Fibroblast of lung (primary cell): Measurements from ENCODE around the gene ASTN2.

ENCODE experiments used
- EZH2 ChIP-seq: IDR thresholded peaks from 2 replicates; pipeline ENCODE4 v1.5.1; 2012; ENCODE audit warnings: low read length, control low read depth, mild to moderate bottlenecking; ENCODE audit errors: missing control alignments
- TF ChIP-seq, protein P1 (sequence below), 2 donors: IDR thresholded peaks in 1 of 2; conservative IDR thresholded peaks in 1 of 2; 1 replicate in 1 of 2; 2 replicates in 1 of 2; pipeline ENCODE4 v1.5.1; 2011 to 2012; ENCODE audit warnings: low read length in 2 of 2, control low read depth in 1 of 2, inconsistent platforms in 1 of 2, low read depth in 1 of 2, mild to moderate bottlenecking in 1 of 2

DNA sequence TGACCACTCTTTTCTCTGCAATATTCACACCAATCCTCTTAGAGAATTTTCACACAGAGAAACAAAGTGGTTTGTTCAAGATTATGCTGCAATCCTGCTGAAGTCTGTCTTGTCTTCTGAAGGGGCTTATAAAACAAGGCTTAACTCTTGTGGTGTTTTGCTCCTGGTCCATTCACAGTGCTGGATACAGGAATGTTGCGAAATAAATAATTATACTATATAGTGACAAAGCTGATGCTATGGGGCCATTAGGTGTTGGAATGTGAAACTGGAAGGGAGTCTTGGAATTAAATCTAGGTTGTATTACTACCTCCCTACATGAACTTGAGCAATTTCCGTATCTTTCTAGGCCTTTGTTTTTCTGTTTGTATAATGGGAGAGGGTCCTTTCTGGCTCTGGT, 557.5 kb downstream of the ASTN2 start:
- TF ChIP-seq, protein P1, sequence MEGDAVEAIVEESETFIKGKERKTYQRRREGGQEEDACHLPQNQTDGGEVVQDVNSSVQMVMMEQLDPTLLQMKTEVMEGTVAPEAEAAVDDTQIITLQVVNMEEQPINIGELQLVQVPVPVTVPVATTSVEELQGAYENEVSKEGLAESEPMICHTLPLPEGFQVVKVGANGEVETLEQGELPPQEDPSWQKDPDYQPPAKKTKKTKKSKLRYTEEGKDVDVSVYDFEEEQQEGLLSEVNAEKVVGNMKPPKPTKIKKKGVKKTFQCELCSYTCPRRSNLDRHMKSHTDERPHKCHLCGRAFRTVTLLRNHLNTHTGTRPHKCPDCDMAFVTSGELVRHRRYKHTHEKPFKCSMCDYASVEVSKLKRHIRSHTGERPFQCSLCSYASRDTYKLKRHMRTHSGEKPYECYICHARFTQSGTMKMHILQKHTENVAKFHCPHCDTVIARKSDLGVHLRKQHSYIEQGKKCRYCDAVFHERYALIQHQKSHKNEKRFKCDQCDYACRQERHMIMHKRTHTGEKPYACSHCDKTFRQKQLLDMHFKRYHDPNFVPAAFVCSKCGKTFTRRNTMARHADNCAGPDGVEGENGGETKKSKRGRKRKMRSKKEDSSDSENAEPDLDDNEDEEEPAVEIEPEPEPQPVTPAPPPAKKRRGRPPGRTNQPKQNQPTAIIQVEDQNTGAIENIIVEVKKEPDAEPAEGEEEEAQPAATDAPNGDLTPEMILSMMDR (conservative IDR thresholded peaks at IDR 0.05 in 1 of 2, IDR thresholded peaks at IDR 0.05 in 1 of 2; ENCODE audit: low read depth in 1 of 2, low read length in 2 of 2) = no peak
- TF ChIP-seq EZH2 = no peak
